Lung (tissue), 12 donors: ENCODE results near the gene BTBD2. TPM values are rescaled to one million over a fixed set of nuclear protein-coding genes. Genes with fewer than 3 reads are reported as not detected.

Experiments used
- ATAC-seq: fragments of 200-7000 bp; cut with Tn5 transposase; one replicate; pipeline ENCODE4 v1.9.1; 2020; ENCODE audit warnings: moderate number of reproducible peaks; ENCODE audit not compliant: insufficient read depth, low FRiP score
- DNase-seq, 3 donors: peaks; one replicate each; pipeline ENCODE4 v3.0.0-alpha.2; 2013 to 2017
- H3K27ac ChIP-seq, 2 donors: one replicate each; pipeline ENCODE4 v1.5.1; 2013; ENCODE audit warnings: mild to moderate bottlenecking in 2 of 2, moderate library complexity in 2 of 2, control low read depth in 1 of 2, inconsistent platforms in 1 of 2, low read depth in 1 of 2, low read length in 1 of 2
- H3K27me3 ChIP-seq, 3 donors: one replicate each; pipeline ENCODE4 v1.5.1; 2013; ENCODE audit warnings: low read length in 2 of 3; ENCODE audit not compliant: control insufficient read depth in 3 of 3, insufficient read depth in 3 of 3
- H3K36me3 ChIP-seq, 4 donors: one replicate each; pipeline ENCODE4 v1.5.1; 2013; ENCODE audit warnings: low read length in 4 of 4, mild to moderate bottlenecking in 1 of 4, moderate library complexity in 1 of 4; ENCODE audit not compliant: control insufficient read depth in 4 of 4, insufficient read depth in 4 of 4
- H3K4me1 ChIP-seq, 5 donors: one replicate each; pipeline ENCODE4 v1.5.1; 2013; ENCODE audit warnings: low read length in 5 of 5, mild to moderate bottlenecking in 2 of 5, moderate library complexity in 1 of 5; ENCODE audit not compliant: control insufficient read depth in 5 of 5, insufficient read depth in 5 of 5
- H3K4me3 ChIP-seq: one replicate; pipeline ENCODE4 v1.5.1; 2013; ENCODE audit warnings: mild to moderate bottlenecking, control low read depth, moderate library complexity
- H3K9ac ChIP-seq, 2 donors: one replicate each; pipeline ENCODE4 v1.5.1; 2013; ENCODE audit warnings: low read length in 2 of 2, control low read depth in 1 of 2; ENCODE audit not compliant: insufficient read depth in 1 of 2
- H3K9me3 ChIP-seq, 4 donors: one replicate each; pipeline ENCODE4 v1.5.1; 2013; ENCODE audit warnings: low read length in 3 of 4, mild to moderate bottlenecking in 1 of 4, moderate library complexity in 1 of 4; ENCODE audit not compliant: control insufficient read depth in 4 of 4, insufficient read depth in 3 of 4
- CTCF ChIP-seq: IDR thresholded peaks from 2 replicates; pipeline ENCODE4 v1.5.1; 2012; ENCODE audit warnings: mild to moderate bottlenecking; ENCODE audit errors: control extremely low read depth, extremely low read depth
- WGBS, 2 donors: extraction: QIAGEN DNeasy Blood & Tissue Kit; methylation state at CpG; one replicate each; pipeline ENCODE4 v1.1.7; 2013; 5-methylcytosine and 5-hydroxymethylcytosine counted together
- polyA plus RNA-seq, 2 donors: library from polyadenylated mRNA; stranded (reverse); fragments of 200-250 nt; gene quantifications; one replicate each; pipeline ENCODE4 v1.2.1, GENCODE V29; 2013
- total RNA-seq, 2 donors: library from RNA; depleted of rRNA in 1 of 2; stranded (reverse); fragments of >200 nt in 1 of 2; gene quantifications; one replicate each; pipeline ENCODE4 v1.2.1, GENCODE V29; 2014 to 2021
- donor health status: control.
- donor health status: control.
- donor health status: Bipolar disorder and iron deficiency.
- donor health status: healthy.
- donor health status: DM: yes; HTN: yes; CAD: no.

BTBD2 gene
- total and polyA plus RNA-seq, 4 donors = 35.5 to 62.3 (median 44.8) TPM

- no peak overlapping the region for H3K4me3 ChIP-seq
- no peak for TF ChIP-seq CTCF
- no peak for ATAC-seq
- H3K4me1 ChIP-seq = peaks cover 8 to 47% (median 37%) of the 10 kb centered on the region in 5 donors
- H3K27ac ChIP-seq = peak overlapping the region; percentile 73 to 95
- WGBS, 2 donors = 21% methylated on average over 17 to 22 of the region's 22 CpGs
- H3K27me3 ChIP-seq = no peaks in the 10 kb centered on the region
- peak overlapping the region; percentile 11 to 68 for H3K9ac ChIP-seq
- peak; percentile 84 to 97 (median 87) for DNase-seq
- H3K9me3 ChIP-seq = no peaks in the 10 kb centered on the region
- H3K36me3 ChIP-seq = no peaks in the 10 kb centered on the region
Observed at GRCh38 chr19:2055931-2056836, 40.7 kb upstream of the BTBD2 start.

- H3K36me3 ChIP-seq = no peaks in the 10 kb centered on the region
- no peak overlapping the region for H3K4me3 ChIP-seq
- no peak for ATAC-seq
- WGBS, 2 donors = 80 to 83% methylated on average over 8 of the region's 8 CpGs
- DNase-seq = no peak
- H3K27ac ChIP-seq = peak overlapping the region in 1 of 2 donors; percentile 7
- H3K27me3 ChIP-seq = no peaks in the 10 kb centered on the region
- H3K9me3 ChIP-seq = no peaks in the 10 kb centered on the region
- H3K4me1 ChIP-seq = peaks cover 8 to 40% (median 35%) of the 10 kb centered on the region in 5 donors
- H3K9ac ChIP-seq = no peak overlapping the region
- no peak for TF ChIP-seq CTCF
Observed at GRCh38 chr19:2054763-2055162, 39.2 kb upstream of the BTBD2 start.

DNA sequence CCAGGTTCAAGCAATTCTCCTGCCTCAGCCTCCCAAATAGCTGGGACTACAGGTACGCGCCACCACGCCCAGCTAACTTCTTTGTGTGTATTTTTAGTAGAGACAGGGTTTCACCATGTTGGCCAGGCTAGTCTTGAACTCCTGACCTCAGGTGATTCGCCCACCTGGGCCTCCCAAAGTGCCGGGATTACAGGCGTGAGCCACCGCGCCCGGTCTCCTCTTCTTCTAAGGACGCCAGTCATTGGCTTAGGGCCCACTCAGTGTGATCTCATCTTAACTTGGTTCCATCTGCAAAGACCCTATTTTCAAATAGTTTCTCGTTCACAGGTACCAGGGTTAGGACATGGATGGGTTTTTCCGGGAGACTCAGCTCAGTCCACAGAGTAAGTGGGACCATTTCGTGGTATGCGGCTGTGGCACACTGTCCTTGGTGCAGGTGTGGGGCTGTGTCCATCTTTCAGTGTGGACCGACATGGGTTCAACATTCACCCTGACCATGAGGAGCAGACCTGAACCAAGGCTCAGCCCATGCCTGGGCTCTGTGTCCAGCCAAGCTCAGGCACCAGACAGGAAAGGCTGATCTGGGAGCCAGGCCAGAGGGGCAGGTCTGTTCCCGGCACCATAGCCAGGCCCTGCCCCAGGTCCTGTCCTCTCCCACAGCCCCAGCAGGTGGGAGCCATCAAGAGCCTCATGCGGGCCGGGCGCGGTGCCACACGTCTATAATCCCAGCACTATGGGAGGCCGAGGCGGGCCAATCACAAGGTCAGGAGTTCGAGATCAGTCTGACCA, 38.3 kb upstream of the BTBD2 start:
- Histone ChIP-seq H3K4me3 (no peak overlapping the region), H3K36me3 (peaks cover 0 to 5% (median 2%) of the 10 kb centered on the region in 4 donors), H3K4me1 (peaks cover 4 to 44% (median 32%) of the 10 kb centered on the region in 5 donors), H3K9me3 (no peaks in the 10 kb centered on the region), H3K9ac (peak overlapping the region in 1 of 2 donors; percentile 19), H3K27ac (peak overlapping the region in 1 of 2 donors; percentile 7), H3K27me3 (no peaks in the 10 kb centered on the region)
- 71 to 80% methylated on average over 24 of the region's 24 CpGs for WGBS, 2 donors
- DNase-seq (peak; percentile 75 to 82 (median 78)), ATAC-seq (no peak)
- TF ChIP-seq CTCF = no peak
